ENCODE results near the gene OR2T27. TPM values are rescaled to one million over a fixed set of nuclear protein-coding genes. Genes with fewer than 3 reads are reported as not detected.
A peak's percentile ranks its signal among the peaks of the same experiment; 100 is the strongest.

Gene OR2T27
- total RNA-seq, 1 experiment from 2014 or later: not detected

GRCh38 chr1:248699099-248699498 is 43.8 kb upstream of the OR2T27 start:
- no peaks in the 10 kb centered on the region for H3K36me3 ChIP-seq (ENCODE audit: insufficient read depth, low read length, poor library complexity, severe bottlenecking)
- DNase-seq (ENCODE audit: low spot score): no peak
- H3K27ac ChIP-seq (ENCODE audit: low read depth, low read length, poor library complexity, severe bottlenecking): no peak overlapping the region
- peaks cover 5% of the 10 kb centered on the region for H3K4me1 ChIP-seq (ENCODE audit: insufficient read depth, low read length, poor library complexity, severe bottlenecking)
- TF ChIP-seq, protein P1, sequence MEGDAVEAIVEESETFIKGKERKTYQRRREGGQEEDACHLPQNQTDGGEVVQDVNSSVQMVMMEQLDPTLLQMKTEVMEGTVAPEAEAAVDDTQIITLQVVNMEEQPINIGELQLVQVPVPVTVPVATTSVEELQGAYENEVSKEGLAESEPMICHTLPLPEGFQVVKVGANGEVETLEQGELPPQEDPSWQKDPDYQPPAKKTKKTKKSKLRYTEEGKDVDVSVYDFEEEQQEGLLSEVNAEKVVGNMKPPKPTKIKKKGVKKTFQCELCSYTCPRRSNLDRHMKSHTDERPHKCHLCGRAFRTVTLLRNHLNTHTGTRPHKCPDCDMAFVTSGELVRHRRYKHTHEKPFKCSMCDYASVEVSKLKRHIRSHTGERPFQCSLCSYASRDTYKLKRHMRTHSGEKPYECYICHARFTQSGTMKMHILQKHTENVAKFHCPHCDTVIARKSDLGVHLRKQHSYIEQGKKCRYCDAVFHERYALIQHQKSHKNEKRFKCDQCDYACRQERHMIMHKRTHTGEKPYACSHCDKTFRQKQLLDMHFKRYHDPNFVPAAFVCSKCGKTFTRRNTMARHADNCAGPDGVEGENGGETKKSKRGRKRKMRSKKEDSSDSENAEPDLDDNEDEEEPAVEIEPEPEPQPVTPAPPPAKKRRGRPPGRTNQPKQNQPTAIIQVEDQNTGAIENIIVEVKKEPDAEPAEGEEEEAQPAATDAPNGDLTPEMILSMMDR (conservative IDR thresholded peaks at IDR 0.05; ENCODE audit: low read depth, low read length): no peak
- TF ChIP-seq EZH2 (IDR thresholded peaks at IDR 0.05; ENCODE audit: borderline replicate concordance, low read depth, low read length, poor library complexity, severe bottlenecking): no peak
- ChIA-PET POLR2A (ENCODE audit: low non-redundant PET) (no interaction called here), CTCF (no interaction called here)
- H3K4me3 ChIP-seq (ENCODE audit: low read depth, low read length, poor library complexity, severe bottlenecking): no peak overlapping the region
- intact Hi-C loops (cut with micrococcal nuclease; ENCODE audit: unreplicated experiment): no loop called here
- H3K9me3 ChIP-seq (ENCODE audit: low read depth, low read length, poor library complexity, severe bottlenecking): no peaks in the 10 kb centered on the region
- BruUV-seq (replicated peaks): no TSS peak
- H3K27me3 ChIP-seq (replicated peaks; ENCODE audit: insufficient read depth, low read depth, low read length, poor library complexity): no peaks in the 10 kb centered on the region

DNA sequence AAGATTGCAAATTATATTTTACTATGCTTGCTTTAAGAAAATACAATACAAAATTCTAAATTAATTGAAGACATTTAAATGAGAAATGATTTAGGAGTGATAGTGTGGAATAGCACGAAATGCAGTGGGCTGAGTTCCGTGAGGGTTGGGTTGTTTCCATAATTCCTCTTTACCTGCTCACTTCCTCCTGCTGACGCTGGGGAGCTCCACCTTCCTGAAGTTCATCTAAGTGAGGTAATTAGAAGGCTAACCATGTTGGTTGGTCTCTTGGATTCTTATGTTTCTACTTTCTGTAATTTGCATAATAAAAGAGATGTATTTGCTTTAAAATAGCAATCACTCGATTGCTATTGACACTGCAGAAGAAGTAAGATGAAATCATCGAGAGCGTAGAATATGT is 42.6 kb upstream of the OR2T27 start:
- POLR2A ChIA-PET (ENCODE audit: low non-redundant PET): no interaction called here
- Histone ChIP-seq H3K27me3 (replicated peaks; ENCODE audit: insufficient read depth, low read depth, low read length, poor library complexity) (no peaks in the 10 kb centered on the region), H3K9me3 (ENCODE audit: low read depth, low read length, poor library complexity, severe bottlenecking) (no peaks in the 10 kb centered on the region), H3K27ac (ENCODE audit: low read depth, low read length, poor library complexity, severe bottlenecking) (no peak overlapping the region), H3K36me3 (ENCODE audit: insufficient read depth, low read length, poor library complexity, severe bottlenecking) (no peaks in the 10 kb centered on the region), H3K4me1 (ENCODE audit: insufficient read depth, low read length, poor library complexity, severe bottlenecking) (peaks cover 5% of the 10 kb centered on the region), H3K4me3 (ENCODE audit: low read depth, low read length, poor library complexity, severe bottlenecking) (no peak overlapping the region)
- BruUV-seq (replicated peaks): no TSS peak
- no peak for TF ChIP-seq EZH2 (IDR thresholded peaks at IDR 0.05; ENCODE audit: borderline replicate concordance, low read depth, low read length, poor library complexity, severe bottlenecking)
- TF ChIP-seq, protein P1 (conservative IDR thresholded peaks at IDR 0.05; ENCODE audit: low read depth, low read length): no peak
- intact Hi-C loops (cut with micrococcal nuclease; ENCODE audit: unreplicated experiment): no loop called here
- no peak for DNase-seq (ENCODE audit: low spot score)
- CTCF ChIA-PET: no interaction called here

DNA sequence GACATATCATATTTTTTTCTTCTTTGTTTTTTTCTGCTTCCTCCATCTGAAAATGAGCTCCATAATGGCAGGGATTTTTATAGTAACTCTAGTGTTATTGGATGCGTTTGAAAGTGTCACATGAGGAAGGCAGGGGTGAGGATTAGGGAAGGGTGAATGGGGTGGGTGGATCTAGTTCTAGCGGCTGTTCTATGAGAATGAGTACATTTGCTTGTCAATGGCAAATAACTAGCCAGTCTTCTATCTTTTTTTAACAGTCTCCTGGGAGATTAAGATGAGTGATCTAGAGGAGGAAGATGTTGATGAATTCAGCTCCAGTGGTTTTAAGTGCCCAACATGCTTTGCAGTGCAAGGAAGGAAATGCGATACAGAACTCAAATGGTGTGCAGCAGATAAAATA is 41.4 kb upstream of the OR2T27 start:
- intact Hi-C loops (cut with micrococcal nuclease; ENCODE audit: unreplicated experiment): no loop called here
- H3K9me3 ChIP-seq (ENCODE audit: low read depth, low read length, poor library complexity, severe bottlenecking): no peaks in the 10 kb centered on the region
- H3K4me3 ChIP-seq (ENCODE audit: low read depth, low read length, poor library complexity, severe bottlenecking): no peak overlapping the region
- POLR2A ChIA-PET (ENCODE audit: low non-redundant PET): no interaction called here
- no peaks in the 10 kb centered on the region for H3K27me3 ChIP-seq (replicated peaks; ENCODE audit: insufficient read depth, low read depth, low read length, poor library complexity)
- H3K36me3 ChIP-seq (ENCODE audit: insufficient read depth, low read length, poor library complexity, severe bottlenecking): no peaks in the 10 kb centered on the region
- no peak overlapping the region for H3K27ac ChIP-seq (ENCODE audit: low read depth, low read length, poor library complexity, severe bottlenecking)
- H3K4me1 ChIP-seq (ENCODE audit: insufficient read depth, low read length, poor library complexity, severe bottlenecking): peaks cover 5% of the 10 kb centered on the region
- peak; percentile 30 for DNase-seq (ENCODE audit: low spot score)
- TF ChIP-seq, protein P1 (conservative IDR thresholded peaks at IDR 0.05; ENCODE audit: low read depth, low read length): no peak
- TF ChIP-seq EZH2 (IDR thresholded peaks at IDR 0.05; ENCODE audit: borderline replicate concordance, low read depth, low read length, poor library complexity, severe bottlenecking): no peak
- BruUV-seq (replicated peaks): no TSS peak
- CTCF ChIA-PET: no interaction called here
